ENCODE measurements around the gene NOL4L. TPM values are rescaled to one million over a fixed set of nuclear protein-coding genes. Genes with fewer than 3 reads are reported as not detected.
A peak's percentile ranks its signal among the peaks of the same experiment; 100 is the strongest.

The NOL4L gene
- total RNA-seq, 1 donor from 2014 or later = 13.2 TPM

GRCh38 chr20:32482442-32483261 is 102.5 kb downstream of the NOL4L start:
- no peaks in the 10 kb centered on the region for H3K27me3 Mint-ChIP-seq (ENCODE audit: low read depth)
- peaks cover 9% of the 10 kb centered on the region for H3K4me1 Mint-ChIP-seq (ENCODE audit: low read depth)
- intact Hi-C loops (cut with micrococcal nuclease) = loop anchor here (5.0 kb wide), 1 partner anchor 275 kb away; the partner anchor contains the start of genes PLAGL2 and POFUT1
- no peak for DNase-seq (ENCODE audit: low spot score)
- no peaks in the 10 kb centered on the region for H3K9me3 Mint-ChIP-seq
- no peak overlapping the region for H3K27ac Mint-ChIP-seq
- H3K36me3 Mint-ChIP-seq (ENCODE audit: low read depth) = peaks cover 11% of the 10 kb centered on the region
- H3K4me3 Mint-ChIP-seq (ENCODE audit: low read depth) = peak overlapping the region; percentile 42

- Mint-ChIP-seq H3K4me1 (ENCODE audit: low read depth) (peaks cover 9% of the 10 kb centered on the region), H3K9me3 (no peaks in the 10 kb centered on the region), H3K4me3 (ENCODE audit: low read depth) (peak overlapping the region; percentile 52), H3K27ac (no peak overlapping the region), H3K27me3 (ENCODE audit: low read depth) (no peaks in the 10 kb centered on the region), H3K36me3 (ENCODE audit: low read depth) (peaks cover 11% of the 10 kb centered on the region)
- intact Hi-C loops (cut with micrococcal nuclease) = loop anchor here (5.0 kb wide), 1 partner anchor 275 kb away; the partner anchor contains the start of genes PLAGL2 and POFUT1
- no peak for DNase-seq (ENCODE audit: low spot score)
Observed at GRCh38 chr20:32482143-32482441, 103.0 kb downstream of the NOL4L start.

- no peaks in the 10 kb centered on the region for H3K27me3 Mint-ChIP-seq (ENCODE audit: low read depth)
- H3K4me3 Mint-ChIP-seq (ENCODE audit: low read depth) = peak overlapping the region; percentile 52
- no peak for DNase-seq (ENCODE audit: low spot score)
- H3K27ac Mint-ChIP-seq = no peak overlapping the region
- H3K9me3 Mint-ChIP-seq = no peaks in the 10 kb centered on the region
- H3K36me3 Mint-ChIP-seq (ENCODE audit: low read depth) = peaks cover 7% of the 10 kb centered on the region
- H3K4me1 Mint-ChIP-seq (ENCODE audit: low read depth) = peaks cover 9% of the 10 kb centered on the region
- intact Hi-C loops (cut with micrococcal nuclease) = loop anchor here (5.0 kb wide), 1 partner anchor 274 kb away; the partner anchor contains the start of genes PLAGL2 and POFUT1
Observed at GRCh38 chr20:32481311-32482142, 103.6 kb downstream of the NOL4L start.

GRCh38 chr20:32480371-32481241 is 104.5 kb downstream of the NOL4L start:
- H3K9me3 Mint-ChIP-seq = no peaks in the 10 kb centered on the region
- H3K27ac Mint-ChIP-seq = no peak overlapping the region
- H3K4me1 Mint-ChIP-seq (ENCODE audit: low read depth) = peaks cover 9% of the 10 kb centered on the region
- H3K27me3 Mint-ChIP-seq (ENCODE audit: low read depth) = no peaks in the 10 kb centered on the region
- DNase-seq (ENCODE audit: low spot score) = no peak
- H3K36me3 Mint-ChIP-seq (ENCODE audit: low read depth) = peaks cover 4% of the 10 kb centered on the region
- no peak overlapping the region for H3K4me3 Mint-ChIP-seq (ENCODE audit: low read depth)
- intact Hi-C loops (cut with micrococcal nuclease) = loop anchor here (5.0 kb wide), 1 partner anchor 273 kb away; the partner anchor contains the start of genes PLAGL2 and POFUT1

- peaks cover 2% of the 10 kb centered on the region for H3K4me1 Mint-ChIP-seq (ENCODE audit: low read depth)
- H3K4me3 Mint-ChIP-seq (ENCODE audit: low read depth) = no peak overlapping the region
- H3K9me3 Mint-ChIP-seq = no peaks in the 10 kb centered on the region
- no peaks in the 10 kb centered on the region for H3K27me3 Mint-ChIP-seq (ENCODE audit: low read depth)
- intact Hi-C loops (cut with micrococcal nuclease) = loop anchor here (5.0 kb wide), 1 partner anchor 272 kb away; the partner anchor contains the start of genes PLAGL2 and POFUT1
- no peak overlapping the region for H3K27ac Mint-ChIP-seq
- no peak for DNase-seq (ENCODE audit: low spot score)
- no peaks in the 10 kb centered on the region for H3K36me3 Mint-ChIP-seq (ENCODE audit: low read depth)
Observed at GRCh38 chr20:32479697-32480171, 105.4 kb downstream of the NOL4L start.

- Mint-ChIP-seq H3K4me1 (ENCODE audit: low read depth) (peaks cover 2% of the 10 kb centered on the region), H3K4me3 (ENCODE audit: low read depth) (no peak overlapping the region), H3K9me3 (no peaks in the 10 kb centered on the region), H3K27me3 (ENCODE audit: low read depth) (no peaks in the 10 kb centered on the region), H3K27ac (no peak overlapping the region), H3K36me3 (ENCODE audit: low read depth) (no peaks in the 10 kb centered on the region)
- intact Hi-C loops (cut with micrococcal nuclease) = no loop called here
- DNase-seq (ENCODE audit: low spot score) = no peak
Observed at GRCh38 chr20:32479012-32479411, 106.1 kb downstream of the NOL4L start.

GRCh38 chr20:32478576-32478975 is 106.6 kb downstream of the NOL4L start:
- no peaks in the 10 kb centered on the region for H3K27me3 Mint-ChIP-seq (ENCODE audit: low read depth)
- H3K27ac Mint-ChIP-seq = no peak overlapping the region
- H3K9me3 Mint-ChIP-seq = no peaks in the 10 kb centered on the region
- H3K4me3 Mint-ChIP-seq (ENCODE audit: low read depth) = no peak overlapping the region
- intact Hi-C loops (cut with micrococcal nuclease) = no loop called here
- no peak for DNase-seq (ENCODE audit: low spot score)
- peaks cover 2% of the 10 kb centered on the region for H3K4me1 Mint-ChIP-seq (ENCODE audit: low read depth)
- no peaks in the 10 kb centered on the region for H3K36me3 Mint-ChIP-seq (ENCODE audit: low read depth)

- no peaks in the 10 kb centered on the region for H3K27me3 Mint-ChIP-seq (ENCODE audit: low read depth)
- H3K36me3 Mint-ChIP-seq (ENCODE audit: low read depth) = no peaks in the 10 kb centered on the region
- no peak overlapping the region for H3K27ac Mint-ChIP-seq
- H3K9me3 Mint-ChIP-seq = no peaks in the 10 kb centered on the region
- H3K4me3 Mint-ChIP-seq (ENCODE audit: low read depth) = no peak overlapping the region
- peaks cover 2% of the 10 kb centered on the region for H3K4me1 Mint-ChIP-seq (ENCODE audit: low read depth)
- intact Hi-C loops (cut with micrococcal nuclease) = no loop called here
- no peak for DNase-seq (ENCODE audit: low spot score)
Observed at GRCh38 chr20:32477594-32478512, 107.3 kb downstream of the NOL4L start.

GRCh38 chr20:32476684-32477593 is 108.2 kb downstream of the NOL4L start:
- DNase-seq (ENCODE audit: low spot score) = no peak
- H3K27ac Mint-ChIP-seq = no peak overlapping the region
- H3K27me3 Mint-ChIP-seq (ENCODE audit: low read depth) = no peaks in the 10 kb centered on the region
- H3K9me3 Mint-ChIP-seq = no peaks in the 10 kb centered on the region
- intact Hi-C loops (cut with micrococcal nuclease) = no loop called here
- H3K4me1 Mint-ChIP-seq (ENCODE audit: low read depth) = peaks cover 2% of the 10 kb centered on the region
- H3K36me3 Mint-ChIP-seq (ENCODE audit: low read depth) = no peaks in the 10 kb centered on the region
- H3K4me3 Mint-ChIP-seq (ENCODE audit: low read depth) = no peak overlapping the region

GRCh38 chr20:32474967-32475811 is 109.9 kb downstream of the NOL4L start:
- Mint-ChIP-seq H3K27ac (no peak overlapping the region), H3K27me3 (ENCODE audit: low read depth) (no peaks in the 10 kb centered on the region), H3K4me1 (ENCODE audit: low read depth) (peaks cover 2% of the 10 kb centered on the region), H3K36me3 (ENCODE audit: low read depth) (no peaks in the 10 kb centered on the region), H3K4me3 (ENCODE audit: low read depth) (no peak overlapping the region), H3K9me3 (no peaks in the 10 kb centered on the region)
- no peak for DNase-seq (ENCODE audit: low spot score)
- intact Hi-C loops (cut with micrococcal nuclease) = no loop called here

Measured in activated T-helper 2 cell treated with anti-CD3 and anti-CD28 coated beads, Interferon-gamma antibody, Interleukin-2, Interleukin-4, amounts not matched to agents 10 μg/mL and 5 μg/mL and 100 μg/mL, durations not matched to agents 14 hours and 24 hours and 36 hours (primary cell).